Pancreas (tissue), 10 donors: ENCODE data around the gene EDN2. TPM values are rescaled to one million over a fixed set of nuclear protein-coding genes. Genes with fewer than 3 reads are reported as not detected.

Source experiments
- ATAC-seq, 4 donors: fragments of 200-7000 bp; cut with Tn5 transposase; one replicate each; pipeline versions ENCODE4 v1.8.0 to v1.9.1; 2020; ENCODE audit warnings: mild to moderate bottlenecking in 4 of 4, moderate library complexity in 4 of 4
- DNase-seq, 6 donors: peaks; one replicate each; pipeline ENCODE4 v3.0.0-alpha.2; 2020
- FAIRE-seq: peaks from 2 replicates; lab custom pipeline; 2012; peaks lifted over from hg19 to GRCh38; lab: Jason Lieb, UNC
- H3K27ac ChIP-seq, 4 donors: fragments of 200-600 bp; sonication (generic); 1 replicate in 3 of 4; 2 replicates in 1 of 4; pipeline versions ENCODE4 v1.5.0 to v1.8.0; 2020
- H3K27me3 ChIP-seq, 4 donors: fragments of 200-600 bp; one replicate each; pipeline ENCODE4 v1.8.0; 2021
- H3K36me3 ChIP-seq, 3 donors: fragments of 200-600 bp; sonication (generic) in 1 of 3; one replicate each; pipeline versions ENCODE4 v1.5.0 to v1.8.0; 2020 to 2021
- H3K4me1 ChIP-seq, 3 donors: fragments of 200-600 bp; one replicate each; pipeline ENCODE4 v1.8.0; 2021
- H3K4me3 ChIP-seq, 4 donors: fragments of 200-600 bp; sonication (generic) in 2 of 4; one replicate each; pipeline versions ENCODE4 v1.5.0 to v1.8.0; 2020 to 2021
- H3K9me3 ChIP-seq, 4 donors: fragments of 200-600 bp; one replicate each; pipeline ENCODE4 v1.8.0; 2021
- whole genome bisulfite sequencing, 2 donors: extraction: QIAGEN DNeasy Blood & Tissue Kit; methylation state at CpG; one replicate each; pipeline ENCODE4 v1.1.7; 2013; 5-methylcytosine and 5-hydroxymethylcytosine counted together
- intact Hi-C, 3 donors: fragments of 100-400 bp; cut with DNase I; formaldehyde crosslinking; loops; one replicate each; pipeline versions ENCODE4 v1.11.1 to v1.14.2; 2022
- polyA plus RNA-seq, 2 donors: library from polyadenylated mRNA; stranded (reverse); fragments of 200-250 nt; gene quantifications; one replicate each; pipeline ENCODE4 v1.2.3, GENCODE V29; 2013
- total RNA-seq, 6 donors: library from RNA; stranded (reverse); fragmentation: NEBNext Ultra II Directional in 4 of 6; extraction: Animal tissue kit (Norgen Biotek cat#: 25700) in 4 of 6; gene quantifications; one replicate each; pipeline versions ENCODE4 v1.2.1 to v1.2.4, GENCODE V29; 2021 to 2023
- TF ChIP-seq, protein P1 (sequence below), 4 donors: fragments of 200-600 bp; sonication (generic) in 3 of 4; IDR thresholded peaks; one replicate each; pipeline versions ENCODE4 v1.5.0 to v1.8.0; 2021; ENCODE audit warnings: antibody characterized with exemption in 4 of 4
- donor health status: healthy with polysubstance abuse.
- donor health status: DM: no; HTN: no; CAD: no; lungs with moderate emphysema.
- donor health status: DM: no; HTN: no; CAD: no.
- donor health status: control.
- donor health status: control.
- donor health status: Bipolar disorder and iron deficiency.
- donor health status: DM: yes; HTN: yes; CAD: no.
- donor health status: DM: no; HTN: no; CAD: no.
- donor health status: DM: no; HTN: no; CAD: no.
- donor health status: DM: yes; HTN: yes; CAD: no.

Gene EDN2
- total and polyA plus RNA-seq, 8 donors = 1.2 to 8.3 (median 1.8) TPM

DNA sequence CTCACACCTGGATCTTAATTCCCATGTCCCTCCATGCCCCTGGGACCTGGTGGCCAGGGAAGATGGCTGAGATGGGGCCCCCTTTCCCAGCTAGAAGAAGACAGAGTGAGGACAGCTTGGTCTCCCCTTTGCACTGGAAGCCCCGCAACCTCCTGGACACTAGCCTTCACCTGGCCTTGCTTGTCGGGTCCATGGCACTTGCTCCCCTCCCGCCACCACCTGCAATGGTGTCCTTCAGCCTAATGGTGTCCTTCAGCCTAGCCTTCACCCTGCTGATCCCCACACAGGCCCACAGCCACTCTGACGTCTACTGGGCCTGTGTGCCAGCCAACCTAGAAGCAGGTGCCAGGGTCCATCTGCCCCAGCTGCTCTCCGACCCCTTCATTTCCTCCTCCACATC lies 45.9 kb upstream of the EDN2 start:
- ATAC-seq (no peak), DNase-seq (peak in 2 of 6 donors; percentile 16 to 33), FAIRE-seq (no peak)
- Histone ChIP-seq H3K9me3 (no peaks in the 10 kb centered on the region), H3K4me3 (no peak overlapping the region), H3K27me3 (no peaks in the 10 kb centered on the region), H3K4me1 (no peaks in the 10 kb centered on the region), H3K36me3 (no peaks in the 10 kb centered on the region), H3K27ac (no peak overlapping the region)
- WGBS, 2 donors = 75 to 80% methylated on average over 5 of the region's 5 CpGs
- TF ChIP-seq, protein P1, sequence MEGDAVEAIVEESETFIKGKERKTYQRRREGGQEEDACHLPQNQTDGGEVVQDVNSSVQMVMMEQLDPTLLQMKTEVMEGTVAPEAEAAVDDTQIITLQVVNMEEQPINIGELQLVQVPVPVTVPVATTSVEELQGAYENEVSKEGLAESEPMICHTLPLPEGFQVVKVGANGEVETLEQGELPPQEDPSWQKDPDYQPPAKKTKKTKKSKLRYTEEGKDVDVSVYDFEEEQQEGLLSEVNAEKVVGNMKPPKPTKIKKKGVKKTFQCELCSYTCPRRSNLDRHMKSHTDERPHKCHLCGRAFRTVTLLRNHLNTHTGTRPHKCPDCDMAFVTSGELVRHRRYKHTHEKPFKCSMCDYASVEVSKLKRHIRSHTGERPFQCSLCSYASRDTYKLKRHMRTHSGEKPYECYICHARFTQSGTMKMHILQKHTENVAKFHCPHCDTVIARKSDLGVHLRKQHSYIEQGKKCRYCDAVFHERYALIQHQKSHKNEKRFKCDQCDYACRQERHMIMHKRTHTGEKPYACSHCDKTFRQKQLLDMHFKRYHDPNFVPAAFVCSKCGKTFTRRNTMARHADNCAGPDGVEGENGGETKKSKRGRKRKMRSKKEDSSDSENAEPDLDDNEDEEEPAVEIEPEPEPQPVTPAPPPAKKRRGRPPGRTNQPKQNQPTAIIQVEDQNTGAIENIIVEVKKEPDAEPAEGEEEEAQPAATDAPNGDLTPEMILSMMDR (IDR thresholded peaks at IDR 0.05) = no peak
- intact Hi-C loops = no loop called here

GRCh38 chr1:41529621-41530395 lies 45.3 kb upstream of the EDN2 start:
- Histone ChIP-seq H3K4me3 (no peak overlapping the region), H3K4me1 (no peaks in the 10 kb centered on the region), H3K9me3 (no peaks in the 10 kb centered on the region), H3K27ac (no peak overlapping the region), H3K36me3 (no peaks in the 10 kb centered on the region), H3K27me3 (no peaks in the 10 kb centered on the region)
- FAIRE-seq (no peak), DNase-seq (peak in 2 of 6 donors; percentile 46 to 58), ATAC-seq (no peak)
- WGBS, 2 donors = 86 to 88% methylated on average over 23 of the region's 23 CpGs
- TF ChIP-seq, protein P1 (IDR thresholded peaks at IDR 0.05) = no peak
- intact Hi-C loops = no loop called here

- no peaks in the 10 kb centered on the region for H3K36me3 ChIP-seq
- no peak overlapping the region for H3K27ac ChIP-seq
- WGBS, 2 donors = 72 to 73% methylated on average over 7 of the region's 7 CpGs
- FAIRE-seq = no peak
- no peaks in the 10 kb centered on the region for H3K4me1 ChIP-seq
- peak in 2 of 6 donors; percentile 13 to 16 for DNase-seq
- H3K27me3 ChIP-seq = no peaks in the 10 kb centered on the region
- TF ChIP-seq, protein P1 (IDR thresholded peaks at IDR 0.05) = no peak
- no peak overlapping the region for H3K4me3 ChIP-seq
- ATAC-seq = no peak
- intact Hi-C loops = no loop called here
- no peaks in the 10 kb centered on the region for H3K9me3 ChIP-seq
These were observed 44.5 kb upstream of the EDN2 start for GRCh38 chr1:41528726-41529605.

DNA sequence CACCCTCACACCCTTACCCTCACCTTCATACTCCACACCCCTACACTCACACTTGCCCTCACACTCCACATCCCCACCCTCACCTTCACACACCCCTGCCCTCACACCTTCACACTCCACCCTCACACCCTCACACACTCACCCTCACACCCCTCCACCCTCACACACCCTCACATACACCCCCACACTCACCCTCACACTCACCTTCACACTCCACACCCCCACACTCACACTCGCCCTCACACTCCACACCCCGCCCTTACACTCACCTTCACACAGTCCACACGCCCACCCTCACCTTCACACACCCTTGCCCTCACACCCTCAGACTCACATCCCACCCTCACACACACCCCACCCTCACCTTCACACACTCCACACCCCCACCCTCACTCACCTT lies 43.6 kb upstream of the EDN2 start:
- no peak overlapping the region for H3K4me3 ChIP-seq
- DNase-seq = peak in 2 of 6 donors; percentile 6 to 16
- TF ChIP-seq, protein P1 (IDR thresholded peaks at IDR 0.05) = no peak
- WGBS, 2 donors = 71 to 87% methylated on average over 3 of the region's 3 CpGs
- H3K27me3 ChIP-seq = no peaks in the 10 kb centered on the region
- FAIRE-seq = no peak
- intact Hi-C loops = no loop called here
- no peaks in the 10 kb centered on the region for H3K36me3 ChIP-seq
- ATAC-seq = no peak
- H3K4me1 ChIP-seq = no peaks in the 10 kb centered on the region
- H3K27ac ChIP-seq = no peak overlapping the region
- no peaks in the 10 kb centered on the region for H3K9me3 ChIP-seq
